RWPE2 (cell line): ENCODE data around the gene TNFSF10.
A peak's percentile ranks its signal among the peaks of the same experiment; 100 is the strongest.
"Not testable (repeated sequence)": the region's sequence is repeated elsewhere in the genome, so short reads cannot be mapped to it uniquely, and the experiment has no call there.

Source experiments
- ATAC-seq: fragments of 200-7000 bp; cut with Tn5 transposase; 3 replicates; pipeline ENCODE4 v1.9.1; 2021; ENCODE audit warnings: low read depth
- DNase-seq: peaks from one replicate; pipeline ENCODE4 v3.0.0-alpha.2; 2020; ENCODE audit warnings: low spot score
- H3K27ac ChIP-seq: fragments of 450-650 bp; 2 replicates; pipeline ENCODE4 v1.5.1; 2017; ENCODE audit warnings: mild to moderate bottlenecking; ENCODE audit not compliant: poor library complexity, severe bottlenecking
- H3K27me3 ChIP-seq: fragments of 250-450 bp; sonication (Bioruptor Pico); 2 replicates; pipeline ENCODE4 v1.5.1; 2021; ENCODE audit warnings: mild to moderate bottlenecking, moderate library complexity; ENCODE audit not compliant: insufficient read depth, poor library complexity, severe bottlenecking
- H3K36me3 ChIP-seq: fragments of 250-450 bp; sonication (Bioruptor Pico); 2 replicates; pipeline ENCODE4 v1.5.1; 2020; ENCODE audit warnings: low read depth, mild to moderate bottlenecking, moderate library complexity
- H3K4me1 ChIP-seq: fragments of 250-450 bp; sonication (Bioruptor Pico); 2 replicates; pipeline ENCODE4 v1.5.1; 2021; ENCODE audit warnings: mild to moderate bottlenecking, moderate library complexity; ENCODE audit not compliant: insufficient read depth, poor library complexity, severe bottlenecking
- H3K4me3 ChIP-seq: fragments of 250-450 bp; sonication (Bioruptor Pico); 2 replicates; pipeline ENCODE4 v1.5.1; 2021; ENCODE audit warnings: mild to moderate bottlenecking, moderate library complexity; ENCODE audit not compliant: severe bottlenecking
- H3K9me3 ChIP-seq: fragments of 250-450 bp; sonication (Bioruptor Pico); 2 replicates; pipeline ENCODE4 v1.5.1; 2021; ENCODE audit warnings: mild to moderate bottlenecking, moderate library complexity; ENCODE audit not compliant: severe bottlenecking
- CTCF ChIP-seq: fragments of 450-650 bp; IDR thresholded peaks from one replicate; pipeline ENCODE4 v1.5.1; 2017; ENCODE audit warnings: mild to moderate bottlenecking, moderate library complexity; ENCODE audit not compliant: poor library complexity, severe bottlenecking

TNFSF10 gene

DNA sequence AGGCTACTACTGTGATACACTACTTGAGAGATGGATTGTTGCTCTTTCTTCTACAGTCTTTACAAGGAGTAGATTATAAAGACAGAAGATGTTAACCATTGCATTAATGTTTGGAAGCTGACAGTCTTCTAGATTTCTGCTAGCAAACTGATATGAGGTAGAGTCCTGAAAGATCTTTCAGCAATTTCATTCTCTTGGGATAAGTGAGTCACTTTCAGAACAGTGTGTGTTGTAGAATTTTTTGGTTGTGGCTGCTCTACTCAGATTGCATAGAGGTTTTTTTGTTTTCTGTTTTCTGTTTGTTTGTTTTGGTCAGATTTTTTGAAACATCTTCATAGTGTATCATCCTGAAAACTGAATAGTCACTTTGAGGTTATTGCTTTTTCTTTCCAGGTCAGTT lies 17.1 kb downstream of the TNFSF10 start:
- no peak for DNase-seq

DNA sequence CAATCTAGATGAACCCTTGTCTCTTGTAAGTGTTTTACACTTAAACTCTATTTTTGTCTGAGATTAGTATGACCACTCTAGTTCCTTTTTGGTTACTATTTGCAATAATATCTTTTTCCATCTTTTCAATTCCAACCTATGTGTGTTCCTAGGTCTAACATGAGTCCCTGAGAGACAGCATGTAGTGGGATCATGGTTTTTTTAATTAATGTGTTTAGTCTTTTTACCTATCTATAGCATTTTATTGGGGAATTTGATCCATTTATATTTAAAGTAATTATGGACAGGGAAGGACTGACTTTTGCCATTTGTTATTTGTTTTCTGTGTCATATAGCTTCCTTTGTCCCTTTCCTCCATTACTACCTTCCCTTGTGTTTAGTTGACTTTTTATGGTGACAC lies 21.7 kb downstream of the TNFSF10 start:
- no peak for DNase-seq
- peaks cover 3% of the 10 kb centered on the region for H3K9me3 ChIP-seq

More for the DNA sequence above, 17.1 kb downstream of the TNFSF10 start:
- no peaks in the 10 kb centered on the region for H3K9me3 ChIP-seq
- H3K4me1 ChIP-seq = no peaks in the 10 kb centered on the region
- no peak overlapping the region for H3K4me3 ChIP-seq
- no peaks in the 10 kb centered on the region for H3K27me3 ChIP-seq
- ATAC-seq = no peak
- H3K36me3 ChIP-seq = no peaks in the 10 kb centered on the region
- H3K27ac ChIP-seq = no peak overlapping the region
- no peak for TF ChIP-seq CTCF

DNA sequence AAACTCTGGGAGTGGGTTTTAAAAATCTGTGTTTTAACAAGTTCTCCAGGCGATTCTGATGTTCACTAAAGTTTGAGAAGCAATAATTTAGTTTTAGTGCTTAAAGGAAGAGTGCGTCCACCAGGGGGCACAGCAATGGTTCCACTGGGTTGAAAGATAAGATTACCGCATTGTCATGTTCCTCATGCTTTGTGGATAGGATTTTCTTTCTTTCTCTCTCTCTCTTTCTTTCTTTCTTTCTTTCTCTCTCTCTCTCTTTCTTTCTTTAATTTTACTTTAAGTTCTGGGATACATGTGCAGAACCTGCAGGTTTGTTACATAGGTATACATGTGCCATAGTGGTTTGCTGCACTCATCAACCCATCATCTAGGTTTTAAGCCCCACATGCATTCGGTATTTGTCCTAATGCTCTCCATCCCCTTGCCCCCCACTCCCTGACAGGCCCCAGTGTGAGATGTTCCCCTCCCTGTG lies 33.0 kb downstream of the TNFSF10 start:
- H3K36me3 ChIP-seq, H3K4me1 ChIP-seq, H3K27ac ChIP-seq, DNase-seq, H3K27me3 ChIP-seq, H3K9me3 ChIP-seq, H3K4me3 ChIP-seq: not testable (repeated sequence)
- ATAC-seq = 0 out of 3 replicates have a peak, but pooled peaks have one; percentile 31
- peak; percentile 82 for TF ChIP-seq CTCF

More for the DNA sequence above, 21.7 kb downstream of the TNFSF10 start:
- H3K27ac ChIP-seq = no peak overlapping the region
- TF ChIP-seq CTCF = no peak
- no peak overlapping the region for H3K4me3 ChIP-seq
- no peaks in the 10 kb centered on the region for H3K4me1 ChIP-seq
- no peak for ATAC-seq
- no peaks in the 10 kb centered on the region for H3K27me3 ChIP-seq
- no peaks in the 10 kb centered on the region for H3K36me3 ChIP-seq

DNA sequence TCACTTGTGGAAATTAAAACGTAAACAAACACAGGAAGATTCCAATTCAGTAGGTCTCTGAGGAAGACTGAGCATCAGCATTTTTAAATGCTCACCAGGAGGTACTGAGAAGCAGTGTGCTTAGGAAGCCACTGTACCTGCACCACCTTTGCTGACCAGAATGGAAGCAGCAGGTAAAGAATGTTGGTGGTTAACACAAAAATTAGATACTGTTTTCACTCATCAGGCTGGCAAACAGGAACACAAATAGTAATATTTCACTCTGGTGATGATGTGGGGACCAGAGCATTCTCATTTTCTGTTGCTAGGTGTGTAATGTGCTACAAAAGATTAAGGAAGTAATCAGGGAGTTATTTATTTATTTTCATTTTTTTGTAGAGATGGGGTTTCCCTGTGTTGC lies 45.1 kb downstream of the TNFSF10 start:
- Histone ChIP-seq H3K36me3 (no peaks in the 10 kb centered on the region), H3K9me3 (no peaks in the 10 kb centered on the region), H3K4me3 (no peak overlapping the region), H3K4me1 (no peaks in the 10 kb centered on the region), H3K27ac (no peak overlapping the region), H3K27me3 (no peaks in the 10 kb centered on the region)
- ATAC-seq (no peak), DNase-seq (no peak)
- TF ChIP-seq CTCF = no peak

DNA sequence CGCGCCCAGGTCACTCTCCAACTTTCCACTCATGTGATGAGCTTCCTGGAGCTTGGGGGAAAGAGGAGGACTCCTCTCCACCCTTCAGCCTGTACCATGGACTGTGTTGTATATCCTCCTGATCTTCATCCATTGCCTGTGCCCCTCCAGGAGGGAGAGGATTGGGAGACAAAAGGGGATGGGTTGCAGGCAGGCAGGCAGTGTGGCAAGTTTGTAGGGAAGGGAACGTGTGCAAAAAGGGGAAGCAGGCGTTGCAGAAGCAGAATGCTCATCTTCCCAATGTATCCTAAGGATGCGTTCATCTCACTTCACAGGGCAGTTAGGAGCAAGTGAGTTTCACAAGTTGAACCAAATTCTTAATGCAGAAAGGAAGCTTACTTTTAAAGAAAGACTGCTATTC lies 46.9 kb downstream of the TNFSF10 start:
- H3K4me3 ChIP-seq = peak overlapping the region; percentile 33
- no peaks in the 10 kb centered on the region for H3K9me3 ChIP-seq
- H3K36me3 ChIP-seq = no peaks in the 10 kb centered on the region
- TF ChIP-seq CTCF = no peak
- DNase-seq (no peak), ATAC-seq (no peak)
- peak overlapping the region; percentile 34 for H3K27ac ChIP-seq
- no peaks in the 10 kb centered on the region for H3K4me1 ChIP-seq
- no peaks in the 10 kb centered on the region for H3K27me3 ChIP-seq
